ENCODE data around the gene ZNF263. TPM values are rescaled to one million over a fixed set of nuclear protein-coding genes. Genes with fewer than 3 reads are reported as not detected.

ZNF263 gene
- total and polyA plus RNA-seq, 9 of the 15 experiments (the other 6 are each of a cell fraction or from before 2014, with no cell fraction given) = 4.6 to 48.3 (median 31.8) TPM

DNA sequence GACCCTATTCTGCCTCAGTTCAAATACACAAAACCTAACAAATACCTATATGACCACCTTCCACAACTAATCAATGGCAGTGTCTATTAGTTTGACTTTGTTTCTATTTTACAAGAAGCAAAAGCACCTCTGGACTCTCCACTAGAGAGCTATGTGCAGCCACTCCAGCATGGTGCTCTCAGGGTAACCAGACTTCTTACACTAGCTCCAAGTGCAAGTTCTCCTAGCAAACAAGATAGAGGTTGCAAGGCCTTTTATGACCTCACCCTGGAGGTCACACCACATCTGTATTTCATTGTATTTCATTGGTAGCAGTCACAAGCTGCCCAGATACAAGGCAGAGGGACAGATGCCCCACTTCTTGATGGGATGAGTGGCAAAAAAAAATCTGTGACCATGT is 8.3 kb upstream of the ZNF263 start:
- no TSS peak for BruUV-seq (replicated peaks)

More for the DNA sequence above, 8.3 kb upstream of the ZNF263 start:
- no peaks in the 10 kb centered on the region for H3K9me1 ChIP-seq (ENCODE audit: control insufficient read depth, insufficient read depth, low read length)
- DNase-seq (ENCODE audit: extremely low read depth in 1 of 4, low spot score in 3 of 4) (no peak), FAIRE-seq (peak; percentile 40), ATAC-seq (peak; percentile 39; the same call in 2 of the 3 replicates)
- H3K27me3 ChIP-seq (ENCODE audit: control insufficient read depth in 2 of 2, insufficient read depth in 2 of 2, low read length in 2 of 2) = no peaks in the 10 kb centered on the region
- POLR2A ChIA-PET = no interaction called here
- intact Hi-C loops (cut with micrococcal nuclease) (no loop called here), in situ Hi-C loops (cut with MboI) (no loop called here)
- H3K4me2 ChIP-seq (ENCODE audit: insufficient read depth, low read length) = no peak overlapping the region; the same call in 1 of the 2 replicates
- no peaks in the 10 kb centered on the region for H4K20me1 ChIP-seq (replicated peaks; ENCODE audit: control insufficient read depth, insufficient read depth, low read length)
- H3K9ac ChIP-seq (ENCODE audit: insufficient read depth in 1 of 2, low read depth in 2 of 2, low read length in 2 of 2) = no peak overlapping the region
- no peak for TF ChIP-seq ILK (tag; IDR thresholded peaks at IDR 0.05; ENCODE audit: borderline replicate concordance, low read depth)
- TF ChIP-seq XRCC5 (IDR thresholded peaks at IDR 0.05; ENCODE audit: low read depth, low read length) = no peak
- no peak for TF ChIP-seq NCOA1 (IDR thresholded peaks at IDR 0.05; ENCODE audit: low read depth)
- TF ChIP-seq, protein P1, sequence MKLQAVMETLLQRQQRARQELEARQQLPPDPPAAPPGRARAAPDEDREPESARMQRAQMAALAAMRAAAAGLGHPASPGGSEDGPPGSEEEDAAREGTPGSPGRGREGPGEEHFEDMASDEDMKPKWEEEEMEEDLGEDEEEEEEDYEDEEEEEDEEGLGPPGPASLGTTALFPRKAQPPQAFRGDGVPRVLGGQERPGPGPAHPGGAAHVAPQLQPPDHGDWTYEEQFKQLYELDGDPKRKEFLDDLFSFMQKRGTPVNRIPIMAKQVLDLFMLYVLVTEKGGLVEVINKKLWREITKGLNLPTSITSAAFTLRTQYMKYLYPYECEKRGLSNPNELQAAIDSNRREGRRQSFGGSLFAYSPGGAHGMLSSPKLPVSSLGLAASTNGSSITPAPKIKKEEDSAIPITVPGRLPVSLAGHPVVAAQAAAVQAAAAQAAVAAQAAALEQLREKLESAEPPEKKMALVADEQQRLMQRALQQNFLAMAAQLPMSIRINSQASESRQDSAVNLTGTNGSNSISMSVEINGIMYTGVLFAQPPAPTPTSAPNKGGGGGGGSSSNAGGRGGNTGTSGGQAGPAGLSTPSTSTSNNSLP (IDR thresholded peaks at IDR 0.05; ENCODE audit: borderline replicate concordance, low read depth, low read length) = no peak
- TF ChIP-seq, protein P2, sequence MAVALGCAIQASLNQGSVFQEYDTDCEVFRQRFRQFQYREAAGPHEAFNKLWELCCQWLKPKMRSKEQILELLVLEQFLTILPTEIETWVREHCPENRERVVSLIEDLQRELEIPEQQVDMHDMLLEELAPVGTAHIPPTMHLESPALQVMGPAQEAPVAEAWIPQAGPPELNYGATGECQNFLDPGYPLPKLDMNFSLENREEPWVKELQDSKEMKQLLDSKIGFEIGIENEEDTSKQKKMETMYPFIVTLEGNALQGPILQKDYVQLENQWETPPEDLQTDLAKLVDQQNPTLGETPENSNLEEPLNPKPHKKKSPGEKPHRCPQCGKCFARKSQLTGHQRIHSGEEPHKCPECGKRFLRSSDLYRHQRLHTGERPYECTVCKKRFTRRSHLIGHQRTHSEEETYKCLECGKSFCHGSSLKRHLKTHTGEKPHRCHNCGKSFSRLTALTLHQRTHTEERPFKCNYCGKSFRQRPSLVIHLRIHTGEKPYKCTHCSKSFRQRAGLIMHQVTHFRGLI (CRISPR knock-in tag; IDR thresholded peaks at IDR 0.05) = no peak
- no peak for TF ChIP-seq NFIC (IDR thresholded peaks at IDR 0.05)
- no peak for TF ChIP-seq MIER1 (IDR thresholded peaks at IDR 0.05; ENCODE audit: low read depth)
- no peak for TF ChIP-seq NFIX (CRISPR knock-in tag; IDR thresholded peaks at IDR 0.05; ENCODE audit: low read depth)
- TF ChIP-seq POLR2G (IDR thresholded peaks at IDR 0.05; ENCODE audit: low read depth, low read length) = no peak
- no peak for TF ChIP-seq CHCHD3 (CRISPR knock-in tag; IDR thresholded peaks at IDR 0.05)
- no peaks in the 10 kb centered on the region; a peak in 1 of 5 replicates for H3K4me1 ChIP-seq (replicated peaks in 1 of 2; ENCODE audit: control insufficient read depth in 2 of 2, insufficient read depth in 2 of 2, low read length in 2 of 2)
- H3K27ac ChIP-seq (ENCODE audit: extremely low read depth, low read depth, low read length) = no peak overlapping the region
- CTCF ChIA-PET (ENCODE audit: low intra/inter-chr PET ratio) = no interaction called here
- no peaks in the 10 kb centered on the region for H3K36me3 ChIP-seq (ENCODE audit: control insufficient read depth, insufficient read depth, low read length)
- 0 out of 2 replicates have a peak, but pooled peaks cover 1% of the 10 kb centered on the region for H3K9me3 ChIP-seq (replicated peaks; ENCODE audit: control insufficient read depth, insufficient read depth, low read depth, low read length)
- no peak overlapping the region for H2AFZ ChIP-seq (ENCODE audit: low read depth, low read length)
- no peaks in the 10 kb centered on the region for H3K79me2 ChIP-seq (ENCODE audit: control insufficient read depth, insufficient read depth, low read length)
- H3K4me3 ChIP-seq = no peak overlapping the region
